ENCODE results near the gene ARHGAP25. TPM values are rescaled to one million over a fixed set of nuclear protein-coding genes. Genes with fewer than 3 reads are reported as not detected.

The ARHGAP25 gene
- polyA plus RNA-seq, 1 donor (not counting 4 experiments of a cell fraction or from before 2014, with no cell fraction given): 25.3 TPM

DNA sequence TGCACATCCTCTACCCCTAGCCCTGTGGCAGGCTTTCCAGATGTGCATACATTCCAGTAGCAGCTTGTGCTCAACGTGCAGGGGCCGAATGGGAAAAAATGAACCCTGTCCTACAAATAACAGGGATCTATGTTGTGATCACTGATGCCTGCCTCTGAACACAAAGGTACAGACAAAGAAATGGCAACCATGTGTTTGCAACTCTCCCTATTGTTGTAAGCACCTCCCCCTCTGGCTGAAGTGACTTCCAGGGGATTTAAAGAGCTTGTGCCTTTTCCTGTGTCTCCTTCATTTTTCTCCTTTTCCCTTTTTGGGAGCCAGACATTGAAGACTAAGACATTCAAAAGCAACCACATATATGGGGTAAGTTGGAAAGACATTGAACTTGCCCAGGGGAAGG is 21.6 kb downstream of the ARHGAP25 start:
- H3K79me2 ChIP-seq (ENCODE audit: control insufficient read depth, insufficient read depth, low read length): no peaks in the 10 kb centered on the region
- peaks cover 6% of the 10 kb centered on the region for H3K4me1 ChIP-seq (ENCODE audit: control insufficient read depth, extremely low read depth, insufficient read depth, low read length)
- no peak overlapping the region for H3K27ac ChIP-seq (ENCODE audit: control insufficient read depth, insufficient read depth, low read length)
- DNase-seq (ENCODE audit: low read depth, low spot score) (no peak), FAIRE-seq (no peak)
- no peaks in the 10 kb centered on the region for H4K20me1 ChIP-seq (ENCODE audit: control insufficient read depth, extremely low read depth, insufficient read depth, low read length)
- H3K36me3 ChIP-seq (ENCODE audit: control insufficient read depth in 2 of 2, extremely low read depth in 1 of 2, insufficient read depth in 2 of 2, low read length in 2 of 2): no peaks in the 10 kb centered on the region
- TF ChIP-seq, protein P1, sequence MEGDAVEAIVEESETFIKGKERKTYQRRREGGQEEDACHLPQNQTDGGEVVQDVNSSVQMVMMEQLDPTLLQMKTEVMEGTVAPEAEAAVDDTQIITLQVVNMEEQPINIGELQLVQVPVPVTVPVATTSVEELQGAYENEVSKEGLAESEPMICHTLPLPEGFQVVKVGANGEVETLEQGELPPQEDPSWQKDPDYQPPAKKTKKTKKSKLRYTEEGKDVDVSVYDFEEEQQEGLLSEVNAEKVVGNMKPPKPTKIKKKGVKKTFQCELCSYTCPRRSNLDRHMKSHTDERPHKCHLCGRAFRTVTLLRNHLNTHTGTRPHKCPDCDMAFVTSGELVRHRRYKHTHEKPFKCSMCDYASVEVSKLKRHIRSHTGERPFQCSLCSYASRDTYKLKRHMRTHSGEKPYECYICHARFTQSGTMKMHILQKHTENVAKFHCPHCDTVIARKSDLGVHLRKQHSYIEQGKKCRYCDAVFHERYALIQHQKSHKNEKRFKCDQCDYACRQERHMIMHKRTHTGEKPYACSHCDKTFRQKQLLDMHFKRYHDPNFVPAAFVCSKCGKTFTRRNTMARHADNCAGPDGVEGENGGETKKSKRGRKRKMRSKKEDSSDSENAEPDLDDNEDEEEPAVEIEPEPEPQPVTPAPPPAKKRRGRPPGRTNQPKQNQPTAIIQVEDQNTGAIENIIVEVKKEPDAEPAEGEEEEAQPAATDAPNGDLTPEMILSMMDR (optimal IDR thresholded peaks at IDR 0.05 in 1 of 3, IDR thresholded peaks at IDR 0.05 in 1 of 3, conservative IDR thresholded peaks at IDR 0.05 in 1 of 3; ENCODE audit: extremely low read depth in 1 of 3, insufficient read depth in 2 of 3, low read length in 3 of 3): no peak
- no peak for TF ChIP-seq EZH2 (IDR thresholded peaks at IDR 0.05; ENCODE audit: low read length)
- no peak overlapping the region for H3K4me3 ChIP-seq (ENCODE audit: control insufficient read depth in 2 of 3, extremely low read depth in 1 of 3, insufficient read depth in 2 of 3, low read depth in 1 of 3, low read length in 3 of 3)
- H3K9me1 ChIP-seq (ENCODE audit: control insufficient read depth, extremely low read depth, insufficient read depth, low read length): no peaks in the 10 kb centered on the region
- no peak overlapping the region for H2AFZ ChIP-seq (ENCODE audit: control insufficient read depth, low read length)
- dilution Hi-C loops (cut with MboI; ENCODE audit: extremely low pct_ligation_motif_present, low sequenced_read_pairs): no loop called here
- no peak overlapping the region for H3K4me2 ChIP-seq (ENCODE audit: control insufficient read depth, extremely low read depth, insufficient read depth, low read depth, low read length)
- no peak overlapping the region for H3K9ac ChIP-seq (ENCODE audit: control insufficient read depth, extremely low read depth, insufficient read depth, low read length)
- no peaks in the 10 kb centered on the region for H3K27me3 ChIP-seq (ENCODE audit: control insufficient read depth, extremely low read depth, insufficient read depth, low read length)
- no peaks in the 10 kb centered on the region for H3K9me3 ChIP-seq (ENCODE audit: control insufficient read depth, low read depth, low read length)

DNA sequence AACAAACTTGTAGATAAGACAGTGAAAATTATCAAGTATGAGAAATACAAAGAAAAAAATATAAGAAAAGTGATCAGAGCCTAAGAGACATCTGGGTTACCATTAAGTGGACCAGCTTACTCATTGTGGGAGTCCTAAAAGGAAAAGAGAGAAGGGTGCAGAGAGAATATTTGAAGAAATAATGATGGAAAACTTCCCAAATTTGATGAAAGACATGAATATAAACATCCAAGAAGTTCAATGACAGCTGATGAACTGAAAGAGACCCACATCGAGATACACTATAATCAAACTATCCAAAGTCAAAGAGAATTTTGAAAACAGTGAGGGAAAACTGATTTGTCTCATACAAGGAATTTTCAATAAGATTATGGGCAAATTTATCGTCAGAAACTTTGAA is 22.5 kb downstream of the ARHGAP25 start:
- H3K36me3 ChIP-seq (ENCODE audit: control insufficient read depth in 2 of 2, extremely low read depth in 1 of 2, insufficient read depth in 2 of 2, low read length in 2 of 2): no peaks in the 10 kb centered on the region
- TF ChIP-seq, protein P1 (optimal IDR thresholded peaks at IDR 0.05 in 1 of 3, IDR thresholded peaks at IDR 0.05 in 1 of 3, conservative IDR thresholded peaks at IDR 0.05 in 1 of 3; ENCODE audit: extremely low read depth in 1 of 3, insufficient read depth in 2 of 3, low read length in 3 of 3): no peak
- TF ChIP-seq EZH2 (IDR thresholded peaks at IDR 0.05; ENCODE audit: low read length): no peak
- no peak overlapping the region for H3K4me3 ChIP-seq (ENCODE audit: control insufficient read depth in 2 of 3, extremely low read depth in 1 of 3, insufficient read depth in 2 of 3, low read depth in 1 of 3, low read length in 3 of 3)
- H3K27ac ChIP-seq (ENCODE audit: control insufficient read depth, insufficient read depth, low read length): no peak overlapping the region
- DNase-seq (ENCODE audit: low read depth, low spot score): no peak
- H3K9me3 ChIP-seq (ENCODE audit: control insufficient read depth, low read depth, low read length): no peaks in the 10 kb centered on the region
- no peaks in the 10 kb centered on the region for H4K20me1 ChIP-seq (ENCODE audit: control insufficient read depth, extremely low read depth, insufficient read depth, low read length)
- no peaks in the 10 kb centered on the region for H3K9me1 ChIP-seq (ENCODE audit: control insufficient read depth, extremely low read depth, insufficient read depth, low read length)
- H3K27me3 ChIP-seq (ENCODE audit: control insufficient read depth, extremely low read depth, insufficient read depth, low read length): no peaks in the 10 kb centered on the region
- no peak overlapping the region for H2AFZ ChIP-seq (ENCODE audit: control insufficient read depth, low read length)
- no peak overlapping the region for H3K9ac ChIP-seq (ENCODE audit: control insufficient read depth, extremely low read depth, insufficient read depth, low read length)
- FAIRE-seq: no peak
- no peaks in the 10 kb centered on the region for H3K4me1 ChIP-seq (ENCODE audit: control insufficient read depth, extremely low read depth, insufficient read depth, low read length)
- no peaks in the 10 kb centered on the region for H3K79me2 ChIP-seq (ENCODE audit: control insufficient read depth, insufficient read depth, low read length)
- dilution Hi-C loops (cut with MboI; ENCODE audit: extremely low pct_ligation_motif_present, low sequenced_read_pairs): no loop called here
- no peak overlapping the region for H3K4me2 ChIP-seq (ENCODE audit: control insufficient read depth, extremely low read depth, insufficient read depth, low read depth, low read length)

All from keratinocyte (primary cell).